WERI-Rb-1 (cell line): ENCODE measurements around the gene IL27RA.
"Not testable (repeated sequence)": the region's sequence is repeated elsewhere in the genome, so short reads cannot be mapped to it uniquely, and the experiment has no call there.

Experiments used
- DNase-seq: peaks from one replicate; pipeline ENCODE4 v3.0.0-alpha.2; 2020
- H3K27ac ChIP-seq: fragments of 250-450 bp; sonication (Bioruptor Pico); 2 replicates; pipeline ENCODE4 v1.5.1; 2020; ENCODE audit warnings: mild to moderate bottlenecking, moderate library complexity
- H3K27me3 ChIP-seq: fragments of 250-450 bp; sonication (Bioruptor Pico); 2 replicates; pipeline ENCODE4 v1.5.1; 2021; ENCODE audit warnings: mild to moderate bottlenecking, low read depth, moderate library complexity; ENCODE audit not compliant: insufficient read depth, severe bottlenecking
- H3K36me3 ChIP-seq: fragments of 250-450 bp; sonication (Bioruptor Pico); 2 replicates; pipeline ENCODE4 v1.5.1; 2020; ENCODE audit warnings: mild to moderate bottlenecking, moderate library complexity
- H3K4me3 ChIP-seq: 2 replicates; pipeline ENCODE4 v1.5.1; 2011; ENCODE audit warnings: low read depth, mild to moderate bottlenecking, control low read depth, low read length
- H3K9me3 ChIP-seq: fragments of 250-450 bp; sonication (Bioruptor Pico); 2 replicates; pipeline ENCODE4 v1.5.1; 2021; ENCODE audit warnings: mild to moderate bottlenecking, moderate library complexity; ENCODE audit not compliant: severe bottlenecking
- CTCF ChIP-seq: IDR thresholded peaks from 2 replicates; pipeline ENCODE4 v1.5.1; 2011; ENCODE audit warnings: low read depth, mild to moderate bottlenecking, control low read depth, inconsistent platforms, low read length

The IL27RA gene

GRCh38 chr19:14022469-14022868 lies 9.1 kb upstream of the IL27RA start:
- no peak for TF ChIP-seq CTCF
- no peak overlapping the region for H3K4me3 ChIP-seq
- no peak overlapping the region for H3K27ac ChIP-seq
- no peak for DNase-seq
- no peaks in the 10 kb centered on the region for H3K36me3 ChIP-seq
- H3K9me3 ChIP-seq, result no peaks in the 10 kb centered on the region
- no peaks in the 10 kb centered on the region for H3K27me3 ChIP-seq

DNA sequence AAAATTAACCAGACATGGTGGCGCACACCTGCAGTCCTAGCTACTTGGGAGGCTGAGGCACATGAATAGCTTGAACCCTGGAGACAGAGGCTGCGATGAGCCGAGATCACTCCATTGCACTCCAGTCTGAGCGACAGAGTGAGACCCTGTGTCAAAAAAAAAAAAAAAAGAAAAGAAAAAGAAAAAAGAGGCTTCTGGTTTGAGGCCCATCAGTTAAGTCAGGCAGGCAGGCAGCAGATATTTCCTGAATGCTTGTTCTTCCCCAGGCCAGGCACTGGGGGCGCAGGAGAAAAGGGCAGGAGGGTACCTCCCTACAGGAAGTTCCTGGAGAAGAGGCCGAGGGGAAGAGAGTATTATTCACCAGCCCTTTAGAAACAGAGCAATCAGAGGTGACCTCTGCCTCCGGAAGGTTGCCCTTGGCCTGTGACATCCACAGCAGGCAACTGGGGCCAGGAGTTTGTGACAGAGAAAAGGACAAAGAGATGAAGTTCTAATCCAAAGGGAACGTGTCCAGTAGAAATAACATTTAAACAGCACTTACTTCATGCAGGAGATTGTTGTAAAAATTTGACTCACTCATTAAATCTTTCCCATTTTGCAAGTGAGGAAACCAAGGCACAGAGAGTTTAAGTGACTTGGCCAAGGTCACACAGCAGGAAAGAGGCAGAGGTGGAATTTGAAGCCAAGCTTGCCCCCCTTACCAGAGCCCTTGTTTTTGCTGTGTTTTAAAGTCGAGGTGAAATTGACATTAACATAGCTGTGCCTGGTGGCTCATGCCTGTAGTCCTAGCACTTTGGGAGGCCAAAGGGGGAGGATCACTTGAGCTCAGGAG lies 7.9 kb upstream of the IL27RA start:
- H3K27me3 ChIP-seq, result no peaks in the 10 kb centered on the region
- DNase-seq, result peak; percentile 55
- no peak overlapping the region for H3K4me3 ChIP-seq
- no peak overlapping the region for H3K27ac ChIP-seq
- TF ChIP-seq CTCF, result no peak
- no peaks in the 10 kb centered on the region for H3K36me3 ChIP-seq
- no peaks in the 10 kb centered on the region for H3K9me3 ChIP-seq

DNA sequence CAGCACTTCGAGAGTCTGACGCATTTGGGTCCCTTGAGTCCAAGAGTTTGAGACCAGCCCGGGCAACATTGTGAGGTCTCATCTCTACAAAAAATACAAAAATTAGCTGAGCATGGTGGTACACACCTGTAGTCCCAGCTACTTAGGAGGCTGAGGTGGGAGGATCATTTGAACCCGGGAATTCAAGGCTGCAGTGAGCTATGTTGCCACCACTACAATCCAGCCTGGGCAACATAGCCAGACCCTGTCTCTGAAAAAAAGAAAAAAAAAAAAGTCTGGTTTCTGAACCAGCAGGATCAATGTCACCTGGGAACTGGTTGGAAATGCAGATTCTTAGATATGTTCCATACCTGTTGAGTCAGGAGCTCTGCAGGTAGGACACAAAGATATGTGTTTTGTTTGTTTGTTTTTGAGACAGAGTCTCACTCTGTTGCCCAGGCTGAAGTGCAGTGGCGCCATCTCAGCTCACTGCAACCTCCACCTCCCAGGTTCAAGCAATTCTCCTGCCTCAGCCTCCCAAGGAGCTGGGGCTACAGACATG lies 4.8 kb upstream of the IL27RA start:
- not testable (repeated sequence) for H3K27ac ChIP-seq, H3K27me3 ChIP-seq, H3K4me3 ChIP-seq, DNase-seq, H3K9me3 ChIP-seq, H3K36me3 ChIP-seq

- H3K36me3 ChIP-seq, result no peaks in the 10 kb centered on the region
- H3K27me3 ChIP-seq, result no peaks in the 10 kb centered on the region
- no peak for TF ChIP-seq CTCF
- H3K9me3 ChIP-seq, result no peaks in the 10 kb centered on the region
- no peak for DNase-seq
- H3K4me3 ChIP-seq, result no peak within 1 kb of the TSS
- no peak within 1 kb of the TSS for H3K27ac ChIP-seq
These were observed 3.6 kb upstream of the IL27RA start, which contains the start of gene RLN3 for GRCh38 chr19:14027856-14028450. Gene RLN3, plus strand, starts transcription at chr19:14028148. Its CDS starts 57 bp downstream, at chr19:14028205.

DNA sequence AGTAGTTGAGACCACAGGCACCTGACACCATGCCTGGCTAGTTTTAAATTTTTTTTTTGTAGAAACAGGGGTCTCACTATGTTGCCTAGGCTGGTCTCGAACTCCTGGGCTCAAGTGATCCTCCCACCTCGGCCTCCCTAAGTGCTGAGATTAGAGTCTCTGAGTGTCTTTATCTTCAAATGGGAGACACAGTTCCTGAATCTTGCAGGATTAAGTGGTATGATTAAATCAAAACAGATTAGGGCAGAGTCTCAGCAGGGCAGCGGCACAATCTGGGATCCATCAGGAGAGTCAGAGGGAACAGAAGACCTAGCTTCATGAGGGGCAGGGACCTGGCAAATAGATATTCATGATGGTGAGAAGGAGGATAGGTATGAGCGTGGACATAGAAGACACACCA lies 2.7 kb upstream of the IL27RA start:
- H3K9me3 ChIP-seq, result no peaks in the 10 kb centered on the region
- DNase-seq, result peak; percentile 38
- H3K27me3 ChIP-seq, result no peaks in the 10 kb centered on the region
- H3K36me3 ChIP-seq, result no peaks in the 10 kb centered on the region
- TF ChIP-seq CTCF, result no peak
- no peak overlapping the region for H3K4me3 ChIP-seq
- H3K27ac ChIP-seq, result no peak overlapping the region

DNA sequence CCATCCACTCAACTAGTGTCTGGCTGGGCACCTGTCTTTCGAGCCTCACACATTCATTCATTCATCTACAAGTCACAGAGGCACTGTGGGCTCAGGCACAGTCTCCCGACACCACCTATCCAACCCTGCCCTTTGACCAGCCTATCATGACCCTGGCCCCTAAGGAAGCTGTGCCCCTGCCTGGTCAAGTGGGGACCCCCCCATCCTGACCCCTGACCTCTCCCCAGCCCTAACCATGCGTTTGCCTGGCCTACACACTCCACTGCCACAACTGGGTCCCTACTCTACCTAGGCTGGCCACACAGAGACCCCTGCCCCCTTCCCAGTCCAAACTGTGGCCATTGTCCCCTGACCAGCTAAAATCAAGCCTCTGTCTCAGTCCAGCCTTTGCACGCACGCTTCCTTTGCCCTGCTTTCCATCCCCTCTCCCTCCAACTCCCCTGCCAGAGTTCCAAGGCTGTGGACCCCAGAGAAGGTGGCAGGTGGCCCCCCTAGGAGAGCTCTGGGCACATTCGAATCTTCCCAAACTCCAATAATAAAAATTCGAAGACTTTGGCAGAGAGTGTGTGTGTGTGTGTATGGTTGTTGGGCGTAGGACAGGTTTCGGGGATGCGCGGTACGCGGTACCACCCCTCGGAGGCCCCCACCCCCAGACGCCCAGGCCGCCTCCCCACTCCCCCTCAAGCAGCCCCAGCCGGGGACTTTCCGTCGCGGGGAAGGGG lies 404 bp upstream of the IL27RA start:
- no peak for DNase-seq
- no peak for TF ChIP-seq CTCF
- H3K9me3 ChIP-seq, result no peaks in the 10 kb centered on the region
- peak overlapping the region; percentile 84 for H3K4me3 ChIP-seq
- H3K27me3 ChIP-seq, result no peaks in the 10 kb centered on the region
- H3K36me3 ChIP-seq, result no peaks in the 10 kb centered on the region
- H3K27ac ChIP-seq, result no peak overlapping the region; the same call in 1 of the 2 replicates
